Measurements from ENCODE around the gene SOAT1.
"Not testable (repeated sequence)": the region's sequence is repeated elsewhere in the genome, so short reads cannot be mapped to it uniquely, and the experiment has no call there.

Gene SOAT1

GRCh38 chr1:179310291-179310690 is 16.7 kb downstream of the SOAT1 start:
- DNase-seq: no peak

DNA sequence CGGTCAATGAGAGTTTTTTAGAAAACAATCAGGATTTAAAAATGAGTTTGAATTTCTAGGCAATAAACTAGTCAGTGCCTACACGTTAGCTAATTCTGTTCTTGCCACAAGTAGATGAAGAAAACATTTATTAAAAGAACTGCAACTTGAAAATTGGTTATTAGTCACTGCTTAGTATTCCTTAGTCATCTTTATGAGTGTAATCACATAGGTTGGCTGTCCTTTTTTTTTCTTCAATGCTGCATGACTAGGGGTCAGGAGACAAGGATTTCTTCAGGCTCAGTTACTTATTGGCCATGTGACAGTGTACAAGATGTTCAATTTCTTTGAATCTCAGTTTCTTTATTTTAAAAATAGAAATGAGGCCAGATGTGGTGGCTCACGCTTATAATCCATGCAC is 17.1 kb downstream of the SOAT1 start:
- DNase-seq: no peak

- DNase-seq: no peak
These were observed 17.6 kb downstream of the SOAT1 start for GRCh38 chr1:179311149-179311700.

DNA sequence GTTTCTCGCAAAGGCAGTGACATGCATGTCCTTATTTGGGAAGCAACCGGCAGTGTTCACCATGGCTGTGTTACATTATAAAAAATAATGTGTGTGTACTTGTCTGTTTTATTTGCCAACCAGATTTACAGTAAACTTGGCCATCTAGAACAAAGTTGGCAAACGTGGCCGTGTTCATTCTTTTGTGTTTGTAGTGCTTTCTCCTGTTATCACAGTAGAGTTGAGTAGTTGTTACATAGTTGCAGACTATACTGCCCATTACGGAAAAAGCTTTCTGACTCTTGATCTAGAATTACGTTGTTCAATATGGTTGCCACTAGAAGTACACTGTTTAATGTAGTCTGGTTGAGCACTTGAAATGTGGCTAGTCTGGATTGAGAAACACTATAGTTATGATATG is 19.4 kb downstream of the SOAT1 start:
- no peak for DNase-seq

GRCh38 chr1:179314928-179315327 is 21.3 kb downstream of the SOAT1 start:
- DNase-seq: no peak

DNA sequence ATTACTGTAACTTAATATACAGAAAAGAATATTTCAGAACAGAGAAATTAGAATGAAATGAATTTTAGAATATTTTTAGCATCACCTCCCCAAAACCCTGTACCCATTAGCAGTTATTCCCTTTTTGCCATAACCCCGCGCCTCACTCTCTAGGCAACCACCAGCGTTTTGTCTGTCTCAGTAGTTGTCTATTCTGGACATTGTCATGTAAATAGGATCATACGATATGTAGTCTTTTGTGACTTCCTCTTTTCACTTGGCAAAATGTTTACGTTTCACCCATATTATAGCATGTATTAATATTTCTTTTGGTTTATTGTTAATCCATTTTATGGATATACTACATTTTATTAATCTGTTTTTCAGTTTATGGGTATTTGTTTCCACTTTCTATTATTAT is 24.9 kb downstream of the SOAT1 start:
- no peak for DNase-seq

- DNase-seq: no peak
These were observed 28.1 kb downstream of the SOAT1 start for GRCh38 chr1:179321533-179322216.

- no peak for DNase-seq
These were observed 29.0 kb downstream of the SOAT1 start for GRCh38 chr1:179322557-179322956.

DNA sequence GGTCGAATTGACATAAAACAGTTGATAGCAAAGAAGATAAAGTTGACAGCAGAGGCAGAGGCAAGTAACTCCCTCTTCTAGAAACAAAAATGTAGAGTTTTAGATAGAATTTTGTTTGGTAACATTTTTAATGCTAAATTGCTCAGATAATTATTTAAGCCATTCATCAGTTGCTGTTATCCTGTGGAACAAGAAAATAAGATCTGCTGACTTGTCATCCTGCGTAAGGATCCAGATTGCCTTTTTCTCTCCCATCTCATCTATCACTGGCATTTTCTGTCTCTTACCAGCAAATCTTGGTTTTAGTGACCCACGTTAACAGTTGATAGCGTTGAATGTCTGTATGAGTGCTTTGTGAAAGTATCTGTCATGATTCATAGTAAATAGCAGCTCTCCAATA is 29.8 kb downstream of the SOAT1 start:
- no peak for DNase-seq

DNA sequence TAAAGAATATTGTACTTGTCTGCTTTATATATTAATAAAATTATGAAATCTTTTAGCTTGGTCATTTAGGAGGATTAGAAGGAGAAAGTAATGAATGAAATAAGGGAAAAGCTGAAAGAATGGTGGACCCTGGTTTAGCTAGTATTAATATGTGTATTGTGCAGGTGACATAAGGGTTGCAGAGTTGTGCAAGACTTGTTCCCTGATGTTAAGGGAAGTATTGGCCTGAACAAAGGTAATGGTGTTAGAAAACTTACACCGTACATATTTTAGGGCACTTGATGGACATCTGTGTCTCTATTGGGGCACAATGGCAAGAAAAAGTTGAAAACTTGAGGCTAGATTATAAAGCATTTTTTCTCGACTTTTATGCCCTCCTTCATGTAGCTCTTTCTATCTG is 32.2 kb downstream of the SOAT1 start:
- no peak for DNase-seq

GRCh38 chr1:179326746-179327145 is 33.1 kb downstream of the SOAT1 start:
- DNase-seq: no peak

DNA sequence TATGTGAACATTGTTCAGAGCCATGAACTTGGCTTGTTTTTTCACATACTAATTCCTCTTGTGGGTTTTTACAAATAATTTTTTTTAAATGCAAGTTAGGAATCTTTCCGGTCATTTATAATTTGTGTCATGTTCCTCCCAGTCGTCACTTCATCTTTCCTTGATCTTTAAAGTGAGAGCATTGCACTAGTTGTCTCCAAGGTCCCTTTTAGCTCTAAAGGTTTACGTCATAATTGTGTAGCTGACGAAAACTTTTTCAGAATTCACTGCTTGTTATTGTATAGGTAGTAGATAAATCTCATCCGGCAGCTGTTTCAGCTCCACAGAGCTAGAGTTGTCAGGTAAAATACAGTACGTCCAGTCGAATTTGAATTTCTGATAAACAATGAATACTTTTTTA is 33.6 kb downstream of the SOAT1 start:
- no peak for DNase-seq

DNA sequence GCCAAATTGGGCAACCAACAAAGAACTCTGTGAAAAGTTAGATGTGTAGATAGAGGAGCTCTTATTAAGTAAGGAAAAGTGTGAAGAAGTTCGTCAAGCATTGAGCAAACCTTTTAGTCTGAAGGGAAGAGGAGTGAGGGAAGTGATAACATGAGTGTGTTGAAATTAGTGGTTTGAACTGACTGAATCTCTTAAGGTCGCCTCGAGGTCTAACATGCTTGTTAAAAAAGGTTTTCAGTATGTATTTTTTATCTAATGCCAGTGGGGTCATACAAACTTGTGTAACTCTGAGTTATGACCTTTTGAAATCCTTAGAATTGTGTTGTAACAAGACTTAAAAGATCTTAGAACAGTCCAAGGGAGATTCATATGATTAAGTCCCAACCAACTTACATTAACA is 34.1 kb downstream of the SOAT1 start:
- DNase-seq: no peak

GRCh38 chr1:179329862-179330261 is 36.3 kb downstream of the SOAT1 start:
- no peak for DNase-seq

- DNase-seq: no peak
These were observed 40.8 kb downstream of the SOAT1 start for GRCh38 chr1:179334440-179334839.

DNA sequence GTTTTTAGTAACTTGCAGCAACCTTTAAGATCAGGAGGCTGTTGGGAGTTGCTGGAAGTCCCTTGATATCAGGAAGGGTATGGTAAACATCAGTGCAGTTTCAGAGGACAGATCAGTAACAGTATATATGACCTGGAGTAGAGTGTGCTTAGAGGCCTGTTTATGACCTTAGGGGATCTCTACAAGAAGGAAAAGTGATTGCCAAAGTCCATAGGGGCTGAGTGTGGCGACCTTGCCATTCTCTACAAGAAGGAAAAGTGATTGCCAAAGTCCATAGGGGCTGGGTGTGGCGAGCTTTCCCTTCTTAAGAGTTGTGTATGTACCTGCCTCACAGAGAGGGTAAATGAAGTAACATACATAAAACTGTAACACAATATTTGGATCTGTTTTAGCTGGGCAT is 43.7 kb downstream of the SOAT1 start:
- DNase-seq: no peak

DNA sequence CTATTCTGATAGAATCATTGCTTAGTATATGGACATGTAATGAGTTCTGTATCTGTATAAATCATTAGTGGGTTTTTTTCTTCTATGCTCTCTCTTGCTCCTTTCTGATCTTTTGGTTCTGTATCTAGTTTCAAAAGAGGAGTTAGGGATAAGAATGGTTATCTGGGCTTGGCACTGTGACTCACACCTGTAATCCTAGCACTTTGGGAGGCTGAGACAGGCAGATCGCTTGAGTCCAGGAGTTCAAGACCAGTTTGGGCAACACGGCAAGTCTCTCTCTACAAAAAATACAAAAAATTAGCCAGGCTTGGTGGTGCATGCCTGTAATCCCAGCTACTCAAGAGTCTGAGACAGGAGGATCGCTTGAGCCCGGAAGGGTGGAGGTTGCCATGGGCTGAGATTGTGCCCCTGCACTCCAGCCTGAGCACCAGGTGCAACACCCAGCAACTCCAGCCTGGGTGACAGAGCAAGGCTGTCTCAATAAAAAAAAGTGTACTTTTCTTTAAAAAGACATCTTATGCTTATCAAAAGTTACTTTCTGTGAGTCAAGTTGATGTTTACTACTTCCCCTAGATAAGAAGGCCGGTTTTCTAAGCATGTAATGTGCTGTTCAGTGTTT is 44.5 kb downstream of the SOAT1 start:
- no peak for DNase-seq

GRCh38 chr1:179340918-179341317 is 47.3 kb downstream of the SOAT1 start:
- DNase-seq: no peak

GRCh38 chr1:179341943-179342547 is 48.4 kb downstream of the SOAT1 start:
- DNase-seq: no peak

DNA sequence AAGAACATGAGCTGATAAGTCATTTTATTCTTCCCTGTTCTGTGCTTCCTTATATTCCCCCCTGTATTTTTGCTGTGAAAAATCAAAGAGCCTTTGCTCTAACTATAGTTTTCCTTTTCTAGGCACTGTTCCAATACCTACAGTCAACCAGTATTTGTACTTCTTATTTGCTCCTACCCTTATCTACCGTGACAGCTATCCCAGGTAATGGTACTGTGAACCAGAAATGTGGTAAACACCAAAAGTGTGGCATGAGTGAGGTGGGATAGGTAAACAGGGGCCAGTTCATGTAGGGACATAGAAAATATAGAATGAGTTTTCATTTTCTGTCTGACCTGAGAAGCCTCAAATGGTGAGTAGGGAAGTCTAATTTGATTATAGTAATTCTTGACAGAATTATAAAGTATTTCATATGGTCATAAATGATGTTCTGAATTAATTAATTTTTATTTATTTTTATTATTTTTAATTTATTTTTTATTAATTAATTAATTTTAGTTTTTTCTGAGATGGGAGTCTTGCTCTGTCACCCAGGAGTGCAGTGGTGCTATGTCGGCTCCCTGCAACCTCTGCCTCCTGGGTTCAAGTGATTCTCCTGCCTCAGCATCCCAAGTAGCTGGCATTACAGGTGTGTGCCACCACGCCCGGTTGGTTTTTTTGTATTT is 49.3 kb downstream of the SOAT1 start:
- DNase-seq: no peak

DNA sequence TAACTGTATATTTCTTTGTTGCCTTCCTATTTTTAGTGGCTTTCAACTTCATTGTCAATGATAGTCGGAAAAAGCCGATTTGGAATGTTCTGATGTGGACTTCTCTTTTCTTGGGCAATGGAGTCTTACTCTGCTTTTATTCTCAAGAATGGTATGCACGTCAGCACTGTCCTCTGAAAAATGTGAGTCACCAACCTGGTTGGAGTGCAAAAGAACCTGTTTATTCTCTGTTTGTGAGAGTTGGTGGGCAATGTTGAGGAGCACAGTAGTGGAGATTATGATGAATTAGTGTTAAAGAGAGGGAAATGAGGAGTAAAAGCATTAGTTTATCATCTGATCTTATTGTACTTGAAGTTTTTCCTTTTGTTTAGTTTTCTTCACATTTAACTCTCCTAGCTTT is 57.7 kb downstream of the SOAT1 start:
- no peak for DNase-seq

DNA sequence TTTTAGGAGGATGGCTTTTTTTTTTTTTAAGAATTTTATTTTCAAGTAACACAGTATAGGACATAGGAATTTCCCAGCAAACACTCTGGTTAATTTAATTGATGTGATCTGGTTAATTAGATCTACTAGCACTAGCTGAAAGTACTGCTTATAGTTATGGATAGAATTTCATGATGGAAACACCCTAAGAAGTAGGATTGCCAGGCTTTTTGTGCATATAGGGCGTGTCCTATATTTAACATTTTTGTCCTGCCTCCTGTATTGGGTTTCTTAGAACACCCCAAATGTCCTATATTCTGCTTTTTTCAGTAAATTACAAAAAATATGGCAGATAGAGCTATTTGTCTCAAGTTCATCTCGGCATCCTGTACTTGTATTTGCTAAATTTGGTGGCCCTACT is 58.6 kb downstream of the SOAT1 start:
- no peak for DNase-seq

GRCh38 chr1:179353546-179353945 is 59.9 kb downstream of the SOAT1 start:
- no peak for DNase-seq

GRCh38 chr1:179361631-179362030 is 68.0 kb downstream of the SOAT1 start:
- DNase-seq: not testable (repeated sequence)

Data from NCI-H2227 treated with DMSO at 0.1 percent for 48 hours (cell line).